Measurements from ENCODE around the gene MRPS2.

Gene MRPS2

GRCh38 chr9:135490166-135490870 lies 10.2 kb upstream of the MRPS2 start:
- no peaks in the 10 kb centered on the region for H3K9me3 ChIP-seq (ENCODE audit: low read length)

GRCh38 chr9:135490980-135491464 lies 9.5 kb upstream of the MRPS2 start:
- Histone ChIP-seq H3K4me1 (ENCODE audit: insufficient read depth, low read length, severe bottlenecking) (no peaks in the 10 kb centered on the region), H3K27ac (ENCODE audit: low read depth, low read length, poor library complexity, severe bottlenecking) (no peak overlapping the region), H3K9me2 (ENCODE audit: low read depth, low read length) (no peaks in the 10 kb centered on the region), H3K79me2 (ENCODE audit: insufficient read depth, low read length) (no peaks in the 10 kb centered on the region), H2AFZ (ENCODE audit: low read length) (no peak overlapping the region), H3K27me3 (ENCODE audit: insufficient read depth, low read length) (no peaks in the 10 kb centered on the region), H3K36me3 (ENCODE audit: insufficient read depth, low read length) (no peaks in the 10 kb centered on the region), H3K4me2 (ENCODE audit: low read length) (no peak overlapping the region), H4K20me1 (ENCODE audit: insufficient read depth, low read length) (no peaks in the 10 kb centered on the region), H3K4me3 (ENCODE audit: low read depth, low read length, poor library complexity, severe bottlenecking) (no peak overlapping the region), H3K9ac (ENCODE audit: low read length) (no peak overlapping the region), H3F3A (ENCODE audit: insufficient read depth, low read length) (no peaks in the 10 kb centered on the region), H3K9me3 (ENCODE audit: low read length) (no peaks in the 10 kb centered on the region)
- TF ChIP-seq EZH2 (IDR thresholded peaks at IDR 0.05; ENCODE audit: borderline replicate concordance, low read length) = no peak
- TF ChIP-seq, protein P1, sequence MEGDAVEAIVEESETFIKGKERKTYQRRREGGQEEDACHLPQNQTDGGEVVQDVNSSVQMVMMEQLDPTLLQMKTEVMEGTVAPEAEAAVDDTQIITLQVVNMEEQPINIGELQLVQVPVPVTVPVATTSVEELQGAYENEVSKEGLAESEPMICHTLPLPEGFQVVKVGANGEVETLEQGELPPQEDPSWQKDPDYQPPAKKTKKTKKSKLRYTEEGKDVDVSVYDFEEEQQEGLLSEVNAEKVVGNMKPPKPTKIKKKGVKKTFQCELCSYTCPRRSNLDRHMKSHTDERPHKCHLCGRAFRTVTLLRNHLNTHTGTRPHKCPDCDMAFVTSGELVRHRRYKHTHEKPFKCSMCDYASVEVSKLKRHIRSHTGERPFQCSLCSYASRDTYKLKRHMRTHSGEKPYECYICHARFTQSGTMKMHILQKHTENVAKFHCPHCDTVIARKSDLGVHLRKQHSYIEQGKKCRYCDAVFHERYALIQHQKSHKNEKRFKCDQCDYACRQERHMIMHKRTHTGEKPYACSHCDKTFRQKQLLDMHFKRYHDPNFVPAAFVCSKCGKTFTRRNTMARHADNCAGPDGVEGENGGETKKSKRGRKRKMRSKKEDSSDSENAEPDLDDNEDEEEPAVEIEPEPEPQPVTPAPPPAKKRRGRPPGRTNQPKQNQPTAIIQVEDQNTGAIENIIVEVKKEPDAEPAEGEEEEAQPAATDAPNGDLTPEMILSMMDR (IDR thresholded peaks at IDR 0.05; ENCODE audit: low read length) = no peak

More at GRCh38 chr9:135490166-135490870, 10.2 kb upstream of the MRPS2 start:
- Histone ChIP-seq H3K9me2 (ENCODE audit: low read depth, low read length) (no peaks in the 10 kb centered on the region), H3K4me3 (ENCODE audit: low read depth, low read length, poor library complexity, severe bottlenecking) (no peak overlapping the region), H3K27me3 (ENCODE audit: insufficient read depth, low read length) (no peaks in the 10 kb centered on the region), H3K36me3 (ENCODE audit: insufficient read depth, low read length) (no peaks in the 10 kb centered on the region), H3K4me2 (ENCODE audit: low read length) (no peak overlapping the region), H3K27ac (ENCODE audit: low read depth, low read length, poor library complexity, severe bottlenecking) (no peak overlapping the region), H3K79me2 (ENCODE audit: insufficient read depth, low read length) (no peaks in the 10 kb centered on the region), H3K4me1 (ENCODE audit: insufficient read depth, low read length, severe bottlenecking) (no peaks in the 10 kb centered on the region), H3F3A (ENCODE audit: insufficient read depth, low read length) (no peaks in the 10 kb centered on the region), H3K9ac (ENCODE audit: low read length) (no peak overlapping the region), H2AFZ (ENCODE audit: low read length) (no peak overlapping the region), H4K20me1 (ENCODE audit: insufficient read depth, low read length) (no peaks in the 10 kb centered on the region)
- TF ChIP-seq, protein P1 (IDR thresholded peaks at IDR 0.05; ENCODE audit: low read length) = no peak

GRCh38 chr9:135491764-135492163 lies 8.7 kb upstream of the MRPS2 start:
- Histone ChIP-seq H3K27me3 (ENCODE audit: insufficient read depth, low read length) (no peaks in the 10 kb centered on the region), H3K4me1 (ENCODE audit: insufficient read depth, low read length, severe bottlenecking) (no peaks in the 10 kb centered on the region), H2AFZ (ENCODE audit: low read length) (no peak overlapping the region), H3K4me2 (ENCODE audit: low read length) (no peak overlapping the region), H3K4me3 (ENCODE audit: low read depth, low read length, poor library complexity, severe bottlenecking) (no peak overlapping the region), H3K9me3 (ENCODE audit: low read length) (no peaks in the 10 kb centered on the region), H4K20me1 (ENCODE audit: insufficient read depth, low read length) (no peaks in the 10 kb centered on the region), H3K36me3 (ENCODE audit: insufficient read depth, low read length) (no peaks in the 10 kb centered on the region), H3K9ac (ENCODE audit: low read length) (no peak overlapping the region), H3K9me2 (ENCODE audit: low read depth, low read length) (no peaks in the 10 kb centered on the region), H3F3A (ENCODE audit: insufficient read depth, low read length) (no peaks in the 10 kb centered on the region), H3K79me2 (ENCODE audit: insufficient read depth, low read length) (no peaks in the 10 kb centered on the region), H3K27ac (ENCODE audit: low read depth, low read length, poor library complexity, severe bottlenecking) (no peak overlapping the region)
- TF ChIP-seq, protein P1 (IDR thresholded peaks at IDR 0.05; ENCODE audit: low read length) = no peak
- no peak for TF ChIP-seq EZH2 (IDR thresholded peaks at IDR 0.05; ENCODE audit: borderline replicate concordance, low read length)
